IgD-negative memory B cell (primary cell): ENCODE results near the gene SDC4. TPM values are rescaled to one million over a fixed set of nuclear protein-coding genes. Genes with fewer than 3 reads are reported as not detected.
"Not testable (repeated sequence)": the region's sequence is repeated elsewhere in the genome, so short reads cannot be mapped to it uniquely, and the experiment has no call there.

Source experiments
- H3K27ac Mint-ChIP-seq, 3 donors: one replicate each; pipeline ENCODE4 v1.8.0; 2020 to 2022; ENCODE audit warnings: mild to moderate bottlenecking in 3 of 3, mixed read lengths in 3 of 3, moderate library complexity in 1 of 3
- H3K27me3 Mint-ChIP-seq: one replicate; pipeline ENCODE4 v1.8.0; 2021; ENCODE audit warnings: mixed read lengths
- H3K36me3 Mint-ChIP-seq: one replicate; pipeline ENCODE4 v1.8.0; 2020; ENCODE audit warnings: mild to moderate bottlenecking, mixed read lengths
- H3K4me1 Mint-ChIP-seq, 3 donors: one replicate each; pipeline ENCODE4 v1.8.0; 2020 to 2022; ENCODE audit warnings: mixed read lengths in 3 of 3, mild to moderate bottlenecking in 1 of 3
- H3K4me3 Mint-ChIP-seq, 4 donors: one replicate each; pipeline ENCODE4 v1.8.0; 2020 to 2022; ENCODE audit warnings: mild to moderate bottlenecking in 4 of 4, mixed read lengths in 4 of 4, moderate library complexity in 3 of 4
- H3K9me3 Mint-ChIP-seq, 3 donors: one replicate each; pipeline ENCODE4 v1.8.0; 2020 to 2021; ENCODE audit warnings: mixed read lengths in 3 of 3, mild to moderate bottlenecking in 1 of 3
- polyA plus RNA-seq: library from polyadenylated mRNA; unstranded; fragments of 300-500 nt; fragmentation: Illumina TruSeq; gene quantifications from one replicate; pipeline ENCODE4 v1.2.3, GENCODE V29; 2021

The SDC4 gene
- polyA plus RNA-seq, 1 donor from 2014 or later = not detected

DNA sequence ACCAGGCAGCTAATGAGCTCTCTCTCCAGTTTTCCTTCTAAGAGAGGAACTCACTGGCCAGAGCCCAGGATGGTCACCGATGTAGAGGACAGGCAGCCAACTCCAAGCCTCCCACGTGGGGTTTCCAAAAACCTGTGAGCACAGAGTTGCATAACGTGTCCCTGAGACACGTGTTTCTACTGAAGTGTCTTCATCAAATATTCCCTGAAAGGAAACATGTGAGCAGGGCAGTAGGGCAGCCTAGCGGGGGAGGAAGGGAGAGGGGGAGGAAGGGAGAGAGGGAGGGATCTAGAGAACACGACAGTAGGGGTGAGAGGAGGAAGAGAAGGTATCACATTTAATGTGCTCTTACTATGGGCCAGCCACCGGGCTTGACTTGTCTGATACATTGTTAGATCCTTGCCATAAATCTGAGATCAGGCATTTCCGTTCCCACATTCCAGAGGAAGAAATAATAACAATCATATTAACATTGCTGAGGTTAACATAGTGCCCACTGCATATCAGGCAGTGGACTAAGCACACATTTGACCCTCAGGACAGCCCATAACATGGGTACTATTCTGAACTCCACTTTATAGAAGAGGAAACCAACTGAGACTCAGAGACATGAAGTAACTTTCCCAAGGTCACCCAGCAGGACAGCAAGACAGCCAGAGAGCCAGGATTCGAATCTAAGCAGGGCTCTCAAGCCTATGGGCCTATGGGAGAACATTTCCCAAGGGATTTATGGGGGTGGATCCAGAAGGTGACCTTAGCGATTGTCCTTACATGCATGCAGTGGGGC, 10.3 kb upstream of the SDC4 start:
- Mint-ChIP-seq H3K4me3 (no peak overlapping the region), H3K4me1 (peaks cover 5 to 9% (median 6%) of the 10 kb centered on the region in 3 donors), H3K36me3 (no peaks in the 10 kb centered on the region), H3K27ac (no peak overlapping the region), H3K27me3 (peaks cover 4% of the 10 kb centered on the region), H3K9me3 (no peaks in the 10 kb centered on the region)

DNA sequence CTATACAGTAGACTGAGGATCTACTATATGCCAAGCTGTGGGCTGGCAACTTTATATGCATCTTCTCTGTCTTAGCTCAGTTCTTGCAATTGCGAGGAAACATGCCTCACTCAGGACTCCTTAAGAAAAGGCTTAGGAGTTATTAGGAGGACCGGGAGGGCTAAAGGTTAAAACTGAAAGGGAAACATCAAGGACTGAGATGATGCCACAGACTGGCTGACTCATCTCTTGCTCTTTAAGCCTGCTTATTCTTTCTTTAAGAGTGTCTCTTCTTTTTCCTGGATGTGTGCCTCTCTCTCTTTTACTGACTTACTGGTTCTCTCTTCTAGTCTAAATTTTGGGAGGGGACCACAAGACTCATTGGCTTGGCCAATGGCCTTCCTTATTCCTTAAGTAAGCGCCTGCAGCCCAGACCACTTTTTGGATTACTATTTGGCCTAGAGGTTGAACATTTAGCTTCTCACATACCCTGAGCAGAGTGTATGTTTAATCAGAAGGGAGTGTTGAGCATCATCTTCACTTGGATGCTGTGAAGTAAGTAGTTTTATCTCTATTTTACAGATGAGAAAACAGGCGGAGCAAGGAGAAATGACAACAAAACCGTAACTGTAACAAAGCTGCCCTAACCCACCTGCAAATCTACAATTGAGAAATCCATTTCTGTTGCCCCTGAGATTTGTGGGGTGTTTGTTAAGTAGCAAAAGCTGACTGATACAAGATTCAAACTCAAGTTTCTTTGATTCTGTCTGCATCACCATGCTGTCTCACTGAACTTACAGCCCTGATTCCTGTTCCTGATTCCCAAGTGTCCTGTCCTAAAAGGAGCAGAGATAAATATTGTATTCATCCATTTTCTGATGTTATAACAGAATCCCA, 7.2 kb upstream of the SDC4 start:
- no peaks in the 10 kb centered on the region for H3K36me3 Mint-ChIP-seq
- no peak overlapping the region for H3K4me3 Mint-ChIP-seq
- no peaks in the 10 kb centered on the region for H3K9me3 Mint-ChIP-seq
- no peaks in the 10 kb centered on the region for H3K4me1 Mint-ChIP-seq
- no peak overlapping the region for H3K27ac Mint-ChIP-seq
- H3K27me3 Mint-ChIP-seq = no peaks in the 10 kb centered on the region

DNA sequence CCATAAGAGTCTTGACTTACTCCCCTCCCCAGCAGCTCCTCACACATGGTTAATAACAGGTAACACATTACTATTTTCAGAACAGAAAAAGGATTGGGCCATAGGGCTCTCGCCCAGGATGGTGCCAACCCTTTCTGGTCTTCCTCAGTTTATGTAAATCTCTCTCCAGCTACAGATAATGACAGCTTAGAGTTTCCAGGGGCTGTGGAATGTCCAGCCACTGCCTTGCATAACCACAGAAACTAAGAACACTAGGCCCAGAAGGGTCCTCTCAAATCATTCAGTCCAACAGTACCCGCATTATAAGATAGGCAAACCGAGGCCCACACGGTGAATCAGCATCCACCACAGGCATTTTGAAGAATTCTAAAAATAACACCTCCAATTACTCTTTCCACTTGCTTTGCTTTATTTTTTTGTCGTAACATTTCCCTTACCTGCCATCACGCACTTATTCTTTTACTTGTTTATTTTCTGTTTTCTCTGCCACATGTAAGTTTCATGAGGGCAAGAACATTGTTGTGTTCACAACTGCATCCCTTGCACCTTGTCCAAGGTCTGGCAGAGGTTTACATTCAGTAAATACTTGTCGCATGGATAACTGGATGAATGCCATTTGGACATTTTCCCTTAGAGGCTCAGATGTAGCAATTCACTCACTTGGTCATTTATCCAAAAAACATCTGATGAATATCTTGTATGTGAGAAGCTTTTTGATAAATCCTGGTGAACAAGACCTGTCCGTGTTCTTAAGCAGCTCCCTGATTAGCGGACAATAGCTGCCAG, 6.4 kb upstream of the SDC4 start:
- H3K9me3 Mint-ChIP-seq = no peaks in the 10 kb centered on the region
- H3K27ac Mint-ChIP-seq = no peak overlapping the region
- no peak overlapping the region for H3K4me3 Mint-ChIP-seq
- H3K4me1 Mint-ChIP-seq = no peaks in the 10 kb centered on the region
- no peaks in the 10 kb centered on the region for H3K36me3 Mint-ChIP-seq
- no peaks in the 10 kb centered on the region for H3K27me3 Mint-ChIP-seq

DNA sequence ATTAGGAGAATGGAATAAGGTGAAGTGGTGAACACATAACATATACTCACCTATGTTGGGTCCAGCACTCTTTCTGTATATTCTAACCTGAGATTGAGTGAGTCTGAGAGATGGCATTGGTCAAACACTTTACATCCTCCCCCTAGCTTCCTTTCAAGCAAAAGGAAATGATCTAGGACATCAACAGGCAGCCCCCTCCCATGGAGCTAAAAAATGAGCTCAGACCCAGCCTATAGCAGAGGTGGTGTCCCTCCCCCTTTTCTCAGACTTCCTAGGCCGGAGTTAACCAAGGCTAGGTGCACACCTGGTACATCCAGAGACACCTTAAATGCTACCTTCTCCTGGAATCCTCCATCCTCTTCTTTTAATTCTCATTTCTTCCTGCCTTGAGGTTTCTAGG, 5.5 kb upstream of the SDC4 start:
- Mint-ChIP-seq H3K9me3 (no peaks in the 10 kb centered on the region), H3K36me3 (no peaks in the 10 kb centered on the region), H3K27ac (peak overlapping the region in 1 of 3 donors; percentile 14)

DNA sequence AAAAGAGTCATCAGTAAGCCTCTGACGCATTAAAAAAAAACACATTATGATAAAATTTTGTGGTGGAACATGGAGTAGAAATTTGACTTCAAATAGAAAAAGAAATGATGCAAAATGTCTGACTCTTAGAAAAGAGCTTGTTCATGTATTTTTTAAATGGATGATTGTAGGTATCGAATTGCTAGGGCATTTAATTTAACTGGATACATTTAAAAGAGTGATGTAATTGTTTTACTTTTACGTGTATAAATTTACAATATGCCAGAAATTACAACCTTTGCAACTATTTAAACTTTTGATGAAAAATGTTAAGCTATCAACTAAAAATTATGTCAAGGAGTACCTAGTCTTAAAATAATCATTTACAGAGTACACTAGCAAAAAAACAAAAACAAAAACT, 4.5 kb upstream of the SDC4 start:
- Mint-ChIP-seq H3K27ac (no peak overlapping the region), H3K4me1 (no peaks in the 10 kb centered on the region), H3K27me3 (peaks cover 2% of the 10 kb centered on the region), H3K4me3 (no peak overlapping the region), H3K9me3 (no peaks in the 10 kb centered on the region), H3K36me3 (no peaks in the 10 kb centered on the region)

More for the DNA sequence above, 5.5 kb upstream of the SDC4 start:
- Mint-ChIP-seq H3K4me1 (no peaks in the 10 kb centered on the region), H3K27me3 (no peaks in the 10 kb centered on the region), H3K4me3 (no peak overlapping the region)

DNA sequence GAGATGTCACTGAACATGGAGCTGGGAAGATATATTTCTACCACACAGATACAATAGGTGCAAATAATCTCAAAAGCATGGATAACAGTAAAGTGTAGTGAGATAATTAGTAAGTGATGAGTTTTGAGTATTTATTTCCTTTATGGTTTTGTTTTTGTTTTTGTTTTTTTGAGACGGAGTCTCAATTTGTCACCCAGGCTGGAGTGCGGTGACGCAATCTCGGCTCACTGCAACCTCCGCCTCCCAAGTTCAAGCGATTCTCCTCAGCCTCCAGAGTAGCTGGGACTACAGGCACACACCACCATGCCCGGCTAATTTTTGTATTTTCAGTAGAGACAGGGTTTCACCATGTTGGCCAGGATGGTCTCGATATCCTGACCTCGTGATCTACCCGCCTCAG, 2.6 kb upstream of the SDC4 start:
- not testable (repeated sequence) for H3K27ac Mint-ChIP-seq, H3K36me3 Mint-ChIP-seq, H3K4me3 Mint-ChIP-seq, H3K4me1 Mint-ChIP-seq, H3K9me3 Mint-ChIP-seq
- peaks cover 14% of the 10 kb centered on the region for H3K27me3 Mint-ChIP-seq

DNA sequence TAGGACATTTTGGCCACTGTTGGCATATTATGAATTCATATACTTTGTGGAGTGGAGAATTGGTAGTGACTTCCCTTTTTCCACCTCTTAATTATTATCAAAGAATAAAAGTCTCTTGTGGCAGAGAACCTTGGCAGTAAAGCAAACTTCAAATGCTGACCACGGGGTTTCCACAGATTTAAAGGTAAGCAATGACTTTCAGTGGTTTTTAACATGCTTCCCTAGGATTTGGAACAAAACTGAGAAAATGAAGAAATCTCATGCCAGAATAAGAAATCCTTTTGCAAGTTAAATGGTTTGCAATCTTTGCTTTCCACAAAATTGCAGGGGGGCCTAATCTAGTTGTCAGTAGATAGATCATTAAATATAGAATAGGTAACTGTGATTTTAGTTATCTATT, 2.0 kb upstream of the SDC4 start:
- no peak overlapping the region for H3K27ac Mint-ChIP-seq
- H3K36me3 Mint-ChIP-seq = no peaks in the 10 kb centered on the region
- H3K27me3 Mint-ChIP-seq = peaks cover 14% of the 10 kb centered on the region
- H3K4me3 Mint-ChIP-seq = peak overlapping the region in 1 of 4 donors; percentile 17
- peaks cover 0 to 5% (median under 1%) of the 10 kb centered on the region in 3 donors for H3K4me1 Mint-ChIP-seq
- no peaks in the 10 kb centered on the region for H3K9me3 Mint-ChIP-seq

DNA sequence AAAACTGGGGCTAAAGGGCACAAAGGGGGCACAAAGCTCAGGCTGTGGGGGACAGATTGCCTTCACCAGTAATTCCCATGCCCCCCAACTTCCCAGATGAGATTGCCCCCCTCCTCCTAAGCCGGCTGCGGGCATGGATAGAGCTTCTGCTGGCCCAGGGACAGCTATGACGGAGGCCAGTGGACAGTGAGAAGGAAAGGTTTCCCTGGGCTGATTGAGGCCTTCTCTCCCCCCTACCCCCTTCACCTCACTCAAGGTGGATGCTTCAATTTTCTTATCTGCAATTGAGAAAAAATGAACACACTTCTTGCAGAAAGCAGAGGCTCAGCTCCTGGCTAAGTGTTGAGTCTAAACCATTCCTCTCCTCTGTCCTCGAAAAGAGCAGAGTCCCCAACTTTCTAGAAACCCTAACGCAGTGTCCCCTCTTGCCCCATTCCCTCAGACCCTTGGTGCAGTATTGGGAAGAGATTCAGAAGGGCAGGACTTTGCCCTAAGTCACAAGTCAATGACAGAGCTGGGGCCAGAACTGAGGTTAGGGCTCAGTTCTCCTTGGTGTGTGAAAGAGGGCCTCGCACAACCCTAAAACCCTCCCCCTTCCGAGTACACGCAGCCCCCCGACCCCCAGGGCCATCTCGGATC, 808 bp downstream of the SDC4 start:
- Mint-ChIP-seq H3K27me3 (peaks cover 16% of the 10 kb centered on the region), H3K27ac (no peak overlapping the region)

DNA sequence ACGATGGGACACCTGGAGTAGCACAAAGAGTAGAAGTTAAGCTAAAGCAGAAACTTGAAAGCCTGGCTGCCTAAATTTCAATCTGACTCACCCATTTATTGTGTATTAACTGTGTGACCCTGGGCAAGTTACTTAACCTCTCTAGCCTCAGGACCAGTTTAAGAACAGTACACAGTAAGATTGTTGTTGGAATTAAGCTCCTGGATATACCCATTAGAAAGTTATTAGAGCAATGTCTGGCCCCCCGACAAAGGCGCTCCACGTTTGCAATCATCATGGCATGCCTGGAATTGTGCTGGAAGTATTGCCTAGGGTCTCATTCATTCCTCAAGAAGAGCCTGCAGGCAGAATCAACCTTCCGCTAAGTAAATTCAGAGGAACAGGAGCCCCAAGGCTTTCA, 1.4 kb downstream of the SDC4 start:
- no peaks in the 10 kb centered on the region for H3K36me3 Mint-ChIP-seq
- H3K9me3 Mint-ChIP-seq = no peaks in the 10 kb centered on the region
- peaks cover 16% of the 10 kb centered on the region for H3K27me3 Mint-ChIP-seq
- no peak overlapping the region for H3K4me3 Mint-ChIP-seq
- H3K4me1 Mint-ChIP-seq = peaks cover 0 to 5% (median 5%) of the 10 kb centered on the region in 3 donors
- no peak overlapping the region for H3K27ac Mint-ChIP-seq

More for the DNA sequence above, 808 bp downstream of the SDC4 start:
- Mint-ChIP-seq H3K4me1 (peaks cover 0 to 5% (median 5%) of the 10 kb centered on the region in 3 donors), H3K4me3 (peak overlapping the region in 3 of 4 donors; percentile 59 to 82 (median 61)), H3K36me3 (no peaks in the 10 kb centered on the region), H3K9me3 (no peaks in the 10 kb centered on the region)

DNA sequence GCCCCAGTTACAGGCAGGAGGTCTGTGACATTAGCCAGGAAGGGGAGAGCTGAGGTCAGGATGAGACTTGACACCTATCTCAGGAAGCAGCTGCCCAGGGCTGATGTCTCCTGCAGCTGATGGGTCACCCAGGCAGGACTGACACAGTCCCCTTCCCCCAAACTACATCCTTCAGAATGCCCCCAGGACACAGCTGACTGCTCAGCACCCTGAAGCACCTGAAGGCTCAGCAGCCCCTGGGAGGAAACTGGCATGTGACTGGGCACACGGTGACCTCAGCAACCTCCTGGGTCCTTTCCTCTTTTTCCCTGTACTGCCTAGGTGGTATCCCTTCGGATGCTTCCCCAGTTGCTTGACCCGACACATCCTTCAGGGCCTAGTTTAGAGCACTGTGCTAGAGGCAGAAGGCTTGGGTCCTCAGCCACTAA, 1.9 kb downstream of the SDC4 start:
- Mint-ChIP-seq H3K27ac (no peak overlapping the region), H3K9me3 (no peaks in the 10 kb centered on the region), H3K4me3 (peak overlapping the region in 1 of 4 donors; percentile 71)

DNA sequence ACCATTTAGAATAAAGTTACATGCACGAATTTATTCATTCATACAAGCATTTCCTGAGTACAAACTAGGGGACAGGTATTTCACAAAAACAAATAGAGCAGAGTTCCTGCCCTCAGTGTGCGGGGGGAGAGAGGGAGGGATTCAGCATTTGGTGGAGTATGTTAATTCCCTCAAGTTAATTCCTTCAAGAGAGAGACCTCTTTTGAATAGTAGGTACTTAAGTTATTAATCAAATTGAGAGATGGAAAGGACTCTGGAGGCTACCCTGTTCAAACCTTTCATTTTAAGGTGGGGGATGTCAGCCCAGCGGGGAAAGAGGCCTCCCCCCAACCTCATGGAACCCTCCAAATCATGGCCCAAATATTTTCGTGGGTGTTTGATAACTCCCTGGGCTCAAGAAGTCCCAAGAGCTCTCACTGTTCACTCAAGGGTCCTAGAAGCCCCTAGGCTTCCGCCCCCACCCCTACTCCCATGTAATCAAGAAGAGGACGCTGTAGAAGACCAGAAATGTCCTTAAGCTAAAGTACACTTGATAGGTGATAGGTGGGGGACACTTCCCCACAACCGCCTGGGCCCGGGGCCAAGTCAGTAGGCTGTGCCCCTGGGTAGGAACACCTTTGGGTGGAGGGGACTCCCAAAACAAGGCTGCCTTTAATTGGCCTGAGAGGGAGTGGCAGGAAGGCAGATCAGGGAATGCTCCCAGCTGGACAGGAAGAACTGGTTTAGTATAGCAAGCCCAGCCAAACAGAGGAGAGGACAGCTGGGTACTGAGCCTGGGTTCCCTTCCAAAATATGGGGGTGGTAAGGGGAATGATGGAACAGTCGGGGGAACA, 2.9 kb downstream of the SDC4 start:
- Mint-ChIP-seq H3K4me1 (peaks cover 0 to 5% (median 5%) of the 10 kb centered on the region in 3 donors), H3K4me3 (peak overlapping the region in 1 of 4 donors; percentile 1), H3K36me3 (no peaks in the 10 kb centered on the region), H3K27ac (no peak overlapping the region), H3K9me3 (no peaks in the 10 kb centered on the region), H3K27me3 (peaks cover 18% of the 10 kb centered on the region)

More for the DNA sequence above, 1.9 kb downstream of the SDC4 start:
- H3K27me3 Mint-ChIP-seq = peaks cover 16% of the 10 kb centered on the region
- peaks cover 0 to 5% (median 5%) of the 10 kb centered on the region in 3 donors for H3K4me1 Mint-ChIP-seq
- no peaks in the 10 kb centered on the region for H3K36me3 Mint-ChIP-seq

DNA sequence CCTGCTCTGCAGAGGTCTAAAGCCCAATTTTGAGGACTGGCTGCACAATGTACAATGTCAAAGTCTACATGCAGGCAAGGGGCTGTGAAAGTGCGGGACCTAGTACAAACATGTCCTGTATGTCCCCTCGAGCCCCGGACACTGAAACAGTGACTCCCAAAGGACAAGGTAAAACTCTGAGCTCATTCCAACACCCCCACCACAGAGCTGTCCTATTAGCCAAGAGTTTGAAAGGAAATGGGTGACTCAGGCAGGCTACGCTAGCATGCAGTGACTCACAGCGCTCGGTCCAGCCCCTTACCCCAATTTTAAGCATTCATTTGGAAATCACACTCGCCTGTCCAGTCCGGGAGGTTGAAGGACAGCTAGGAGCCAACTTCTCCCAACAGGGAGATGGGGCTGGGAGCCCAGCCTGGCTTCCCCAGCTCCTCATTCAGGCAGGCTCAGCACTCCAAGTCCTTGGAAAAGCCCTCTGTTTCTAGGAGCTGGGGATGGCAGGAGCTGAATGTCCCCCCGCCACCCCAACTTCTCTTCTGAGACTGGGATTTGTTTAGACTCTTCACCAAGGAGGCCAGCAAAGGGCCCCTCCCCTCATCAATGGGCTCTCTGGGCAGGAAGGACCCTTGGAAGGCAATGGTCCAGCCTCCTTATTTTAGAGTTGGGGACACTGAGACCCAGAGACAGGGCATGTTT, 3.9 kb downstream of the SDC4 start:
- no peaks in the 10 kb centered on the region for H3K9me3 Mint-ChIP-seq
- peaks cover 20% of the 10 kb centered on the region for H3K27me3 Mint-ChIP-seq
- peaks cover 0 to 5% (median 5%) of the 10 kb centered on the region in 3 donors for H3K4me1 Mint-ChIP-seq
- no peak overlapping the region for H3K27ac Mint-ChIP-seq
- H3K4me3 Mint-ChIP-seq = no peak overlapping the region
- no peaks in the 10 kb centered on the region for H3K36me3 Mint-ChIP-seq

DNA sequence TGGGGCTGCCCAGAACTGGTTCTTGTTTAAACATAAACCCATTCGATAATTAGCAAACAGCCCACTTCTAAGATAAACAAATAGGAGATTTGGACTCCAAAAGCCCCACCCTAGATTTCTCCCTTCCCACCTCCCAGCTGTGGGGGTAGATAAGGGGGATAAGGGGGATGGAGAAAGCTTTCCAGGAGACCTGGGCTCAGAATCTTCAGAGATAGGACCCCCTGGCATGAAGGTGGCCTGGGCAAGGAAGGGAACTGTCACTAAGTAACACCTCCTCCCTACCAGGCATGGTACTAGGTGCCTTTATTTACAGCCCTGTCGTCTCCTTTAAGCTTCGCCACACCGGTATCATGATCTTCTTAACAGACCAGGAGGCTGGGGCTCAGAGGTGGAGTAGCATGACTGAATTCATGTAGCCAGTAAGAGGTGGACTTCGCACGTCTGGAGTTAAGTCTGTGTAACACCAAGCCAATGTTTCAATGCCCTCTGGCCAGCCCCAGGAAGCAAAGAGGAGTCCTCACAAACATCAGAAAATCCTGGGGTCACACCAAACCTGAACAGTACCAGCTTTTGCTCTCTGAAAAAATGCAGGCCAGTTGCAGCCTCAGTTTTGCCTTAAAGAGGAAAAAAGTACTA, 4.6 kb downstream of the SDC4 start:
- peaks cover 20% of the 10 kb centered on the region for H3K27me3 Mint-ChIP-seq
- H3K27ac Mint-ChIP-seq = no peak overlapping the region
- H3K4me1 Mint-ChIP-seq = peaks cover 0 to 5% (median 5%) of the 10 kb centered on the region in 3 donors
- no peak overlapping the region for H3K4me3 Mint-ChIP-seq
- H3K36me3 Mint-ChIP-seq = no peaks in the 10 kb centered on the region
- H3K9me3 Mint-ChIP-seq = no peaks in the 10 kb centered on the region
